Stimulated activated CD8-positive, alpha-beta memory T cell treated with anti-CD3 and anti-CD28 coated beads, Interleukin-2, amount 100 ng/mL, for 1 hour (primary cell): ENCODE results near the gene FAAH.
"Not testable (repeated sequence)": the region's sequence is repeated elsewhere in the genome, so short reads cannot be mapped to it uniquely, and the experiment has no call there.

Experiments
- DNase-seq, 2 donors: peaks; one replicate each; pipeline ENCODE4 v3.0.0-alpha.2; 2020; ENCODE audit warnings: low read depth in 2 of 2

Gene FAAH

GRCh38 chr1:46394108-46394871 is at the start of gene FAAH:
FAAH (plus strand) TSS chr1:46394317; CDS start chr1:46394349, 32 bp downstream.
- no peak for DNase-seq

- no peak for DNase-seq
Observed at GRCh38 chr1:46344481-46344880, 49.6 kb upstream of the FAAH start.

GRCh38 chr1:46345281-46345680 is 48.8 kb upstream of the FAAH start:
- DNase-seq = no peak

- no peak for DNase-seq
Observed at GRCh38 chr1:46352363-46352762, 41.8 kb upstream of the FAAH start.

GRCh38 chr1:46355920-46356319 is 38.2 kb upstream of the FAAH start:
- DNase-seq = not testable (repeated sequence)

- no peak for DNase-seq
Observed at GRCh38 chr1:46362158-46362557, 32.0 kb upstream of the FAAH start.

GRCh38 chr1:46363121-46363520 is 31.0 kb upstream of the FAAH start:
- DNase-seq = no peak

GRCh38 chr1:46364612-46365011 is 29.5 kb upstream of the FAAH start:
- no peak for DNase-seq

GRCh38 chr1:46365796-46366195 is 28.3 kb upstream of the FAAH start:
- not testable (repeated sequence) for DNase-seq

GRCh38 chr1:46367072-46367471 is 27.0 kb upstream of the FAAH start:
- DNase-seq = no peak

- not testable (repeated sequence) for DNase-seq
Observed at GRCh38 chr1:46367701-46368100, 26.4 kb upstream of the FAAH start.

- no peak for DNase-seq
Observed at GRCh38 chr1:46368791-46369190, 25.3 kb upstream of the FAAH start.

- DNase-seq = no peak
Observed at GRCh38 chr1:46369542-46370213, 24.4 kb upstream of the FAAH start.

- DNase-seq = no peak
Observed at GRCh38 chr1:46370214-46370633, 23.9 kb upstream of the FAAH start.

- DNase-seq = no peak
Observed at GRCh38 chr1:46372431-46372830, 21.7 kb upstream of the FAAH start.

- no peak for DNase-seq
Observed at GRCh38 chr1:46379996-46380395, 14.1 kb upstream of the FAAH start.

- no peak for DNase-seq
Observed at GRCh38 chr1:46380508-46380907, 13.6 kb upstream of the FAAH start.

- DNase-seq = no peak
Observed at GRCh38 chr1:46393510-46393909, 607 bp upstream of the FAAH start.

- no peak for DNase-seq
Observed at GRCh38 chr1:46394872-46395465, 852 bp downstream of the FAAH start.

GRCh38 chr1:46396441-46397398 is 2.6 kb downstream of the FAAH start:
- no peak for DNase-seq

GRCh38 chr1:46399307-46399706 is 5.2 kb downstream of the FAAH start:
- DNase-seq = no peak

- no peak for DNase-seq
Observed at GRCh38 chr1:46400421-46400820, 6.3 kb downstream of the FAAH start.
